MM.1S (cell line): ENCODE data around the gene CORO7.

Experiments
- DNase-seq: peaks from one replicate; pipeline ENCODE4 v3.0.0-alpha.2; 2015
- H2AFZ ChIP-seq: fragments of 300-600 bp; sonication (generic); 2 replicates; pipeline ENCODE4 v1.6.0; 2016; ENCODE audit warnings: antibody characterized with exemption, low read length
- H3F3A ChIP-seq: fragments of 300-600 bp; sonication (generic); 2 replicates; pipeline ENCODE4 v1.6.1; 2016; ENCODE audit warnings: mild to moderate bottlenecking, antibody characterized with exemption, low read length, moderate library complexity, mixed read lengths; ENCODE audit not compliant: insufficient read depth
- H3K27ac ChIP-seq: fragments of 300-600 bp; sonication (generic); 2 replicates; pipeline ENCODE4 v1.5.1; 2016; ENCODE audit warnings: mild to moderate bottlenecking, low read length
- H3K27me3 ChIP-seq: fragments of 300-600 bp; sonication (generic); replicated peaks from 2 replicates; pipeline ENCODE4 v1.6.0; 2016; ENCODE audit warnings: low read length; ENCODE audit not compliant: insufficient read depth
- H3K36me3 ChIP-seq: fragments of 300-600 bp; sonication (generic); replicated peaks from 2 replicates; pipeline ENCODE4 v1.6.1; 2016; ENCODE audit warnings: mild to moderate bottlenecking, low read length, mixed read lengths; ENCODE audit not compliant: insufficient read depth
- H3K4me1 ChIP-seq: fragments of 300-600 bp; sonication (generic); 2 replicates; pipeline ENCODE4 v1.6.1; 2016; ENCODE audit warnings: low read length, mixed read lengths
- H3K4me2 ChIP-seq: fragments of 300-600 bp; sonication (generic); 2 replicates; pipeline ENCODE4 v1.6.0; 2016; ENCODE audit warnings: low read depth, low read length
- H3K4me3 ChIP-seq: fragments of 300-600 bp; sonication (generic); 2 replicates; pipeline ENCODE4 v1.5.1; 2016; ENCODE audit warnings: low read length, mixed read lengths
- H3K79me2 ChIP-seq: fragments of 300-600 bp; sonication (generic); 2 replicates; pipeline ENCODE4 v1.6.1; 2016; ENCODE audit warnings: mixed run types, low read length, mixed read lengths
- H3K9ac ChIP-seq: fragments of 300-600 bp; sonication (generic); 2 replicates; pipeline ENCODE4 v1.6.1; 2016; ENCODE audit warnings: low read length, mixed read lengths
- H3K9me2 ChIP-seq: fragments of 300-600 bp; sonication (generic); replicated peaks from 2 replicates; pipeline ENCODE4 v1.6.1; 2016; ENCODE audit warnings: mild to moderate bottlenecking, low read length, mixed read lengths; ENCODE audit not compliant: insufficient read depth
- H3K9me3 ChIP-seq: fragments of 300-600 bp; sonication (generic); replicated peaks from 2 replicates; pipeline ENCODE4 v1.6.1; 2016; ENCODE audit warnings: mild to moderate bottlenecking, low read length, mixed read lengths; ENCODE audit not compliant: insufficient read depth
- H4K20me1 ChIP-seq: fragments of 300-600 bp; sonication (generic); 2 replicates; pipeline ENCODE4 v1.6.1; 2016; ENCODE audit warnings: mild to moderate bottlenecking, low read length, moderate library complexity, mixed read lengths; ENCODE audit not compliant: insufficient read depth
- CTCF ChIP-seq: fragments of 300-600 bp; sonication (generic); IDR thresholded peaks from 2 replicates; pipeline ENCODE4 v1.5.1; 2016; ENCODE audit warnings: antibody characterized with exemption, low read length, mixed read lengths
- EZH2 ChIP-seq: fragments of 300-600 bp; sonication (generic); optimal IDR thresholded peaks from 2 replicates; pipeline ENCODE3; 2017; ENCODE audit warnings: low read depth, mild to moderate bottlenecking, antibody characterized with exemption, low read length, mixed read lengths
- EZH2phosphoT487 ChIP-seq: fragments of 300-600 bp; sonication (generic); IDR thresholded peaks from 2 replicates; pipeline ENCODE4 v1.6.1; 2018; ENCODE audit warnings: antibody characterized with exemption, low read length

Gene CORO7

GRCh38 chr16:4428500-4428899 is 12.1 kb upstream of the CORO7 start:
- Histone ChIP-seq H3K79me2 (peaks cover 61% of the 10 kb centered on the region), H3K27ac (no peak overlapping the region), H3K4me3 (no peak overlapping the region), H3K9ac (no peak overlapping the region), H4K20me1 (no peaks in the 10 kb centered on the region), H3K9me3 (no peaks in the 10 kb centered on the region), H2AFZ (no peak overlapping the region), H3K27me3 (no peaks in the 10 kb centered on the region), H3K9me2 (no peaks in the 10 kb centered on the region), H3F3A (peaks cover 7% of the 10 kb centered on the region; the same call in 1 of the 2 replicates), H3K36me3 (peaks cover 3% of the 10 kb centered on the region; the same call in 1 of the 2 replicates), H3K4me2 (no peak overlapping the region), H3K4me1 (peaks cover 12% of the 10 kb centered on the region)
- no peak for DNase-seq
- TF ChIP-seq EZH2 (no peak), CTCF (no peak)

GRCh38 chr16:4426722-4427372 is 10.5 kb upstream of the CORO7 start:
- no peak for TF ChIP-seq EZH2phosphoT487
- no peak for TF ChIP-seq CTCF
- TF ChIP-seq EZH2, result no peak
- Histone ChIP-seq H3K9me3 (no peaks in the 10 kb centered on the region), H3K27ac (peak overlapping the region; percentile 89; the same call in 1 of the 2 replicates), H3K9me2 (no peaks in the 10 kb centered on the region), H3K4me1 (peaks cover 12% of the 10 kb centered on the region), H3F3A (peaks cover 7% of the 10 kb centered on the region; the same call in 1 of the 2 replicates), H3K36me3 (peaks cover 3% of the 10 kb centered on the region; the same call in 1 of the 2 replicates), H3K4me3 (peak overlapping the region; percentile 100), H3K79me2 (peaks cover 56% of the 10 kb centered on the region), H3K9ac (peak overlapping the region; percentile 98), H3K4me2 (peak overlapping the region; percentile 90), H4K20me1 (no peaks in the 10 kb centered on the region), H2AFZ (no peak overlapping the region), H3K27me3 (no peaks in the 10 kb centered on the region)
- no peak for DNase-seq

- Histone ChIP-seq H4K20me1 (no peaks in the 10 kb centered on the region), H3K27ac (peak overlapping the region; percentile 89), H3K4me1 (peaks cover 12% of the 10 kb centered on the region), H3K9ac (peak overlapping the region; percentile 98), H2AFZ (peak overlapping the region; percentile 98), H3K79me2 (peaks cover 53% of the 10 kb centered on the region), H3K4me3 (peak overlapping the region; percentile 100), H3K9me2 (no peaks in the 10 kb centered on the region), H3K9me3 (no peaks in the 10 kb centered on the region), H3F3A (peaks cover 7% of the 10 kb centered on the region; the same call in 1 of the 2 replicates), H3K4me2 (peak overlapping the region; percentile 90), H3K36me3 (peaks cover 3% of the 10 kb centered on the region; the same call in 1 of the 2 replicates), H3K27me3 (no peaks in the 10 kb centered on the region)
- TF ChIP-seq EZH2 (no peak), CTCF (no peak), EZH2phosphoT487 (no peak)
- DNase-seq, result peak; percentile 29
These were observed 9.8 kb upstream of the CORO7 start for GRCh38 chr16:4426021-4426684.
